PC-3 (cell line): ENCODE results near the gene NCR2. TPM values are rescaled to one million over a fixed set of nuclear protein-coding genes. Genes with fewer than 3 reads are reported as not detected.

Source experiments
- ATAC-seq: fragments of 200-7000 bp; cut with Tn5 transposase; 2 replicates; pipeline ENCODE4 v1.9.1; 2020; ENCODE audit warnings: mild to moderate bottlenecking, moderate library complexity
- BruUV-seq: library from RNA; stranded (reverse); fragments of 400-500 nt; replicated peaks from 2 replicates; lab custom pipeline; 2021; lab: Mats Ljungman, UMichigan
- CTCF ChIA-PET: fragments of 300-600 bp; sonication (Branson Sonifier 250); formaldehyde crosslinking; loops from one replicate; lab custom pipeline; 2022; ENCODE audit warnings: antibody characterized with exemption; lab: Charles Lee
- POLR2A ChIA-PET: fragments of 300-600 bp; sonication (Branson Sonifier 250); formaldehyde crosslinking; loops from one replicate; lab custom pipeline; 2022; ENCODE audit warnings: antibody characterized with exemption; ENCODE audit not compliant: unreplicated experiment; lab: Charles Lee
- DNase-seq: peaks from one replicate; pipeline ENCODE4 v3.0.0-alpha.2; 2015
- H2AFZ ChIP-seq: fragments of 300-600 bp; sonication (generic); 2 replicates; pipeline ENCODE4 v1.6.0; 2016; ENCODE audit warnings: antibody characterized with exemption, low read length
- H3F3A ChIP-seq: fragments of 300-600 bp; sonication (generic); one replicate; pipeline ENCODE4 v1.6.0; 2017; ENCODE audit warnings: antibody characterized with exemption, low read length, control low read depth, mild to moderate bottlenecking; ENCODE audit not compliant: unreplicated experiment
- H3K27ac ChIP-seq: fragments of 300-600 bp; sonication (generic); 2 replicates; pipeline ENCODE4 v1.5.1; 2016; ENCODE audit warnings: mild to moderate bottlenecking, low read length
- H3K27me3 ChIP-seq: fragments of 300-600 bp; sonication (generic); 2 replicates; pipeline ENCODE4 v1.6.1; 2016; ENCODE audit warnings: low read length, mixed read lengths
- H3K36me3 ChIP-seq: fragments of 300-600 bp; sonication (generic); 2 replicates; pipeline ENCODE4 v1.6.1; 2016; ENCODE audit warnings: low read depth, mixed run types, low read length, mixed read lengths
- H3K4me1 ChIP-seq: fragments of 300-600 bp; sonication (generic); 2 replicates; pipeline ENCODE4 v1.5.1; 2016; ENCODE audit warnings: low read length; ENCODE audit not compliant: insufficient read depth
- H3K4me2 ChIP-seq: fragments of 300-600 bp; sonication (generic); 2 replicates; pipeline ENCODE4 v1.6.0; 2016; ENCODE audit warnings: low read length
- H3K4me3 ChIP-seq: fragments of 300-600 bp; sonication (generic); 2 replicates; pipeline ENCODE4 v1.5.1; 2016; ENCODE audit warnings: mild to moderate bottlenecking, low read length, mixed read lengths
- H3K79me2 ChIP-seq: fragments of 300-600 bp; sonication (generic); 2 replicates; pipeline ENCODE4 v1.6.1; 2017; ENCODE audit warnings: low read length, mixed read lengths
- H3K9ac ChIP-seq: fragments of 300-600 bp; sonication (generic); 2 replicates; pipeline ENCODE4 v1.6.0; 2016; ENCODE audit warnings: mild to moderate bottlenecking, low read length
- H3K9me2 ChIP-seq: fragments of 300-600 bp; sonication (generic); replicated peaks from 2 replicates; pipeline ENCODE4 v1.6.1; 2016; ENCODE audit warnings: mixed run types, low read length, mixed read lengths
- H3K9me3 ChIP-seq: fragments of 300-600 bp; sonication (generic); 2 replicates; pipeline ENCODE4 v1.6.1; 2016; ENCODE audit warnings: low read length, mixed read lengths
- H4K20me1 ChIP-seq: fragments of 300-600 bp; sonication (generic); 2 replicates; pipeline ENCODE4 v1.6.1; 2016; ENCODE audit warnings: low read length, mixed read lengths
- CTCF ChIP-seq: fragments of 300-600 bp; sonication (generic); conservative IDR thresholded peaks from 2 replicates; pipeline ENCODE4 v1.5.1; 2017; ENCODE audit warnings: antibody characterized with exemption, low read depth, mild to moderate bottlenecking, low read length
- EZH2 ChIP-seq: fragments of 300-600 bp; sonication (generic); IDR thresholded peaks from one replicate; pipeline ENCODE4 v1.6.1; 2017; ENCODE audit warnings: antibody characterized with exemption, mild to moderate bottlenecking, low read length; ENCODE audit not compliant: unreplicated experiment
- EZH2phosphoT487 ChIP-seq: fragments of 300-600 bp; sonication (generic); IDR thresholded peaks from 2 replicates; pipeline ENCODE4 v1.6.1; 2018; ENCODE audit warnings: mild to moderate bottlenecking, antibody characterized with exemption, low read length, borderline replicate concordance
- intact Hi-C: fragments of 100-400 bp; cut with micrococcal nuclease; formaldehyde crosslinking; loops from 2 replicates; pipeline ENCODE4 v1.9.0; 2023
- total RNA-seq: library from RNA; depleted of rRNA; stranded (reverse); fragments of >200 nt; gene quantifications from 2 replicates; pipeline ENCODE4 v1.2.3, GENCODE V29; 2014

NCR2 gene
- total RNA-seq, 1 experiment from 2014 or later = not detected

GRCh38 chr6:41325446-41326066 is 9.9 kb upstream of the NCR2 start:
- H3K36me3 ChIP-seq = no peaks in the 10 kb centered on the region
- H3K79me2 ChIP-seq = no peaks in the 10 kb centered on the region
- no peak overlapping the region for H3K27ac ChIP-seq
- intact Hi-C loops = no loop called here
- no peaks in the 10 kb centered on the region for H3F3A ChIP-seq
- TF ChIP-seq EZH2phosphoT487 = no peak
- TF ChIP-seq CTCF = no peak
- TF ChIP-seq EZH2 = no peak
- CTCF ChIA-PET = no interaction called here
- no peak overlapping the region for H2AFZ ChIP-seq
- H3K4me3 ChIP-seq = no peak overlapping the region
- H3K4me2 ChIP-seq = no peak overlapping the region
- no peaks in the 10 kb centered on the region for H3K9me2 ChIP-seq
- POLR2A ChIA-PET = interaction anchor here (0.6 kb wide), 1 partner anchor 8 kb away, joined by 4 read pairs; no protein-coding TSS in a partner anchor
- no TSS peak for BruUV-seq
- H3K27me3 ChIP-seq = peaks cover 59% of the 10 kb centered on the region
- no peaks in the 10 kb centered on the region for H3K4me1 ChIP-seq
- no peak for ATAC-seq
- no peak overlapping the region for H3K9ac ChIP-seq
- no peaks in the 10 kb centered on the region for H3K9me3 ChIP-seq
- no peak for DNase-seq
- H4K20me1 ChIP-seq = no peaks in the 10 kb centered on the region

DNA sequence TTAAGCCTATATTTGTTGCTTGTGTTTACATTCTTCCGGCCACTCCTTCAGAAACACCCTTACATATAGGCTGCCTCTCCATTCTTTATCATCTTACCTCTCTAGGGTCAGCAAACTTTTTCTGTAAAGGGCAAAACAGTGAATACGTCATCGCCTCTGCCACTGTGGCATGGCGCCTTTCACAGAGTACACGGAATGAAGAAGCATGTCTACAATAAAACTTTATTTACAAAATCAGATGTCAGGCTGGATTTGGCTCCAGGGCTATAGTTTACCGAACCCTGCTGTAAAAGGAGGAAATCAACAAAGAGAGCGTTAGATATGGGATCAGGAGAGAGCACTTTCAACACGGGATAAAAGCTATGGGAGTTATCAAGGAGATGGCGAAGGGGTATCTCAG is 9.3 kb upstream of the NCR2 start:
- no peaks in the 10 kb centered on the region for H4K20me1 ChIP-seq
- ATAC-seq (no peak), DNase-seq (no peak)
- intact Hi-C loops = no loop called here
- no peaks in the 10 kb centered on the region for H3K36me3 ChIP-seq
- no peak overlapping the region for H3K4me3 ChIP-seq
- H2AFZ ChIP-seq = no peak overlapping the region
- ChIA-PET POLR2A (no interaction called here), CTCF (no interaction called here)
- no peaks in the 10 kb centered on the region for H3K4me1 ChIP-seq
- no peak for TF ChIP-seq CTCF
- TF ChIP-seq EZH2phosphoT487 = no peak
- no peak for TF ChIP-seq EZH2
- BruUV-seq = no TSS peak
- H3K27me3 ChIP-seq = peaks cover 64% of the 10 kb centered on the region
- H3K4me2 ChIP-seq = no peak overlapping the region
- no peaks in the 10 kb centered on the region for H3K79me2 ChIP-seq
- no peaks in the 10 kb centered on the region for H3K9me3 ChIP-seq
- H3K9ac ChIP-seq = no peak overlapping the region
- no peak overlapping the region for H3K27ac ChIP-seq
- no peaks in the 10 kb centered on the region for H3K9me2 ChIP-seq
- H3F3A ChIP-seq = no peaks in the 10 kb centered on the region

DNA sequence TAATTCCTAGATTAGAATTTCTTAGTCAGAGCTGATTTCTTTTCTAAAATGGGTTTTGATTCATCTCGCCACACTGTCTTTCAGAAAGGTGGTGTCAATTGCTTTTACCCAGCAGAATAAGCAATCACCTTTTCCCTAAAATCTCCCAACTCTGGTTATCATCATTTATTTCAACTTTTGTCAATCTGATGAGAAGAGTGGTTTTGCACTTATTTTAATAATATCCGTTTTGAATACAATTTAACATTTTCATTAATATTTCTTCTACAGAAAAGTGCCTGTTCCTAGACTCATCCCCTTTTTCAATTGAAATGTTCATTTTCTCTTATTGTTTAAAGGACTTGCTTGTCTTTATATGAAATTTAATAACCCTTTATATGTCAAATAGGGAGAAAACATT is 8.2 kb upstream of the NCR2 start:
- H3K4me2 ChIP-seq = no peak overlapping the region
- no peaks in the 10 kb centered on the region for H3K79me2 ChIP-seq
- DNase-seq = no peak
- TF ChIP-seq EZH2phosphoT487 = no peak
- TF ChIP-seq CTCF = no peak
- TF ChIP-seq EZH2 = no peak
- no peaks in the 10 kb centered on the region for H3K9me3 ChIP-seq
- no TSS peak for BruUV-seq
- no peaks in the 10 kb centered on the region for H3K9me2 ChIP-seq
- intact Hi-C loops = no loop called here
- POLR2A ChIA-PET = no interaction called here
- no peak for ATAC-seq
- H3K27me3 ChIP-seq = peaks cover 74% of the 10 kb centered on the region
- H3K36me3 ChIP-seq = no peaks in the 10 kb centered on the region
- no peak overlapping the region for H2AFZ ChIP-seq
- no peaks in the 10 kb centered on the region for H3K4me1 ChIP-seq
- H3K27ac ChIP-seq = no peak overlapping the region
- CTCF ChIA-PET = no interaction called here
- no peaks in the 10 kb centered on the region for H3F3A ChIP-seq
- no peak overlapping the region for H3K4me3 ChIP-seq
- H4K20me1 ChIP-seq = no peaks in the 10 kb centered on the region
- H3K9ac ChIP-seq = no peak overlapping the region
